HepG2 (cell line): ENCODE measurements around the gene SLC16A1. TPM values are rescaled to one million over a fixed set of nuclear protein-coding genes. Genes with fewer than 3 reads are reported as not detected.

ENCODE experiments used
- ATAC-seq: fragments of 200-7000 bp; cut with Tn5 transposase; 3 replicates; pipeline ENCODE4 v1.9.1; 2020; ENCODE audit warnings: mild to moderate bottlenecking, moderate library complexity
- BruUV-seq: library from RNA; stranded (reverse); fragments of 400-500 nt; replicated peaks from 2 replicates; lab custom pipeline; 2021; lab: Mats Ljungman, UMichigan
- CTCF ChIA-PET: fragments of 300-600 bp; formaldehyde crosslinking; extraction: SDS; loops from one replicate; lab custom pipeline; 2021; ENCODE audit warnings: low total read pairs, inconsistent platforms, low intra/inter-chr PET ratio; lab: Yijun Ruan, JAX
- POLR2A ChIA-PET: fragments of 350-600 bp; sonication (Branson Sonifier 250); formaldehyde crosslinking; loops from one replicate; lab custom pipeline; 2020; ENCODE audit warnings: antibody characterized with exemption, inconsistent platforms; lab: Yijun Ruan, JAX
- DNase-seq: peaks from one replicate; pipeline ENCODE4 v3.0.0-alpha.2; 2015; ENCODE audit warnings: low spot score
- FAIRE-seq: peaks from 3 replicates; lab custom pipeline; 2011; peaks lifted over from hg19 to GRCh38; lab: Jason Lieb, UNC
- H2AFZ ChIP-seq: one replicate; pipeline ENCODE4 v1.6.1; 2011; ENCODE audit warnings: low read length, inconsistent platforms
- H3K27ac ChIP-seq: fragments of 300-600 bp; 3 replicates; pipeline ENCODE4 v1.8.0; 2011; ENCODE audit warnings: mixed run types, mild to moderate bottlenecking, mixed read lengths, low read length, inconsistent platforms; ENCODE audit not compliant: insufficient read depth; ENCODE audit errors: extremely low read length
- H3K27me3 ChIP-seq, 2 experiments: fragments of 200-600 bp in 1 of 2; 2 replicates in 1 of 2; 3 replicates in 1 of 2; pipeline versions ENCODE4 v1.6.0 to v1.8.0; 2011; ENCODE audit warnings: low read length in 2 of 2, mild to moderate bottlenecking in 2 of 2, moderate library complexity in 2 of 2, inconsistent platforms in 1 of 2; ENCODE audit not compliant: insufficient read depth in 2 of 2, control insufficient read depth in 1 of 2
- H3K36me3 ChIP-seq, 2 experiments: fragments of 200-600 bp in 1 of 2; replicated peaks in 1 of 2; 2 replicates in 1 of 2; 3 replicates in 1 of 2; pipeline versions ENCODE4 v1.5.1 to v1.8.0; 2011; ENCODE audit warnings: low read length in 2 of 2, inconsistent platforms in 1 of 2; ENCODE audit not compliant: insufficient read depth in 2 of 2, control insufficient read depth in 1 of 2
- H3K4me1 ChIP-seq: 2 replicates; pipeline ENCODE4 v1.5.1; 2012; ENCODE audit warnings: low read length, inconsistent platforms; ENCODE audit not compliant: insufficient read depth
- H3K4me2 ChIP-seq: 2 replicates; pipeline ENCODE4 v1.6.0; 2011; ENCODE audit warnings: low read depth, low read length, inconsistent platforms
- H3K4me3 ChIP-seq, 3 experiments: fragments of 200-600 bp in 1 of 3; sonication (generic), shearing (Covaris generic) in 1 of 3; replicated peaks in 1 of 3; 2 replicates each; pipeline ENCODE4 v1.5.1; 2011 to 2016; ENCODE audit warnings: low read length in 3 of 3, inconsistent platforms in 2 of 3, low read depth in 2 of 3, mild to moderate bottlenecking in 2 of 3, control low read depth in 1 of 3, mixed read lengths in 1 of 3; ENCODE audit not compliant: insufficient read depth in 1 of 3
- H3K79me2 ChIP-seq: one replicate; pipeline ENCODE4 v1.6.1; 2011; ENCODE audit warnings: low read length, inconsistent platforms; ENCODE audit not compliant: insufficient read depth
- H3K9ac ChIP-seq: 2 replicates; pipeline ENCODE4 v1.6.0; 2011; ENCODE audit warnings: mild to moderate bottlenecking, low read depth, low read length, inconsistent platforms; ENCODE audit not compliant: insufficient read depth
- H3K9me3 ChIP-seq: 2 replicates; pipeline ENCODE4 v1.5.1; 2012; ENCODE audit warnings: mild to moderate bottlenecking, low read length
- H4K20me1 ChIP-seq: 2 replicates; pipeline ENCODE4 v1.6.0; 2011; ENCODE audit warnings: inconsistent platforms, mild to moderate bottlenecking, low read length, moderate library complexity; ENCODE audit not compliant: insufficient read depth
- CBX1 ChIP-seq: IDR thresholded peaks from one replicate; pipeline ENCODE4 v1.6.1; 2016; ENCODE audit warnings: antibody characterized with exemption, low read depth
- NFE2 ChIP-seq: sonication (generic); formaldehyde crosslinking; IDR thresholded peaks from 2 replicates; pipeline ENCODE4 v1.4.0; 2020; ENCODE audit warnings: missing genetic modification reagents
- RBM22 ChIP-seq: fragments of 200-400 bp; formaldehyde crosslinking; optimal IDR thresholded peaks from 2 replicates; pipeline ENCODE3; 2017; ENCODE audit warnings: mild to moderate bottlenecking, low read length, moderate library complexity
- RFX1 ChIP-seq: fragments of 450-650 bp; IDR thresholded peaks from 2 replicates; pipeline ENCODE4 v1.6.1; 2017
- ZFP1 ChIP-seq: IDR thresholded peaks from 2 replicates; pipeline ENCODE4 v1.6.1; 2016
- ZNF317 ChIP-seq: sonication (generic); formaldehyde crosslinking; IDR thresholded peaks from 2 replicates; pipeline ENCODE4 v1.5.0; 2020; ENCODE audit warnings: mild to moderate bottlenecking, missing genetic modification reagents
- WGBS: methylation state at CpG from one replicate; pipeline ENCODE4 v1.1.6; 2017; ENCODE audit warnings: low lambda C conversion rate; 5-methylcytosine and 5-hydroxymethylcytosine counted together
- in situ Hi-C: cut with HindIII; loops from 2 replicates; pipeline ENCODE4 v1.10.0; 2017; ENCODE audit warnings: low pct_unique_long_range_greater_than_20kb; ENCODE audit not compliant: extremely low pct_ligation_motif_present
- intact Hi-C: fragments of 100-400 bp; cut with micrococcal nuclease; formaldehyde crosslinking; loops from one replicate; pipeline ENCODE4 v1.10.0; 2022; ENCODE audit not compliant: unreplicated experiment
- polyA plus RNA-seq, 8 experiments: library from polyadenylated mRNA; depleted of rRNA in 3 of 8; stranded (reverse) in 7 of 8; unstranded in 1 of 8; fragments of >200 nt; fragmentation: Illumina TruSeq in 4 of 8; extraction: Trizol in 4 of 8; gene quantifications; 2 replicates each; pipeline versions ENCODE4 v1.2.1 to v1.2.3, GENCODE V29; 2011 to 2016; ENCODE audit warnings: low read depth in 4 of 8, missing spikeins in 1 of 8, mixed read lengths in 1 of 8; ENCODE audit not compliant: insufficient read depth in 1 of 8
- total RNA-seq, 5 experiments: library from RNA; depleted of rRNA; stranded (reverse); fragments of >200 nt; fragmentation: Illumina TruSeq; extraction: Trizol; gene quantifications; 2 replicates each; pipeline ENCODE4 v1.2.3, GENCODE V29; 2016; ENCODE audit warnings: low read depth in 1 of 5

Gene SLC16A1
- total and polyA plus RNA-seq, 2 of the 13 experiments (the other 11 are each of a cell fraction or from before 2014, with no cell fraction given) = 106 to 142 TPM

DNA sequence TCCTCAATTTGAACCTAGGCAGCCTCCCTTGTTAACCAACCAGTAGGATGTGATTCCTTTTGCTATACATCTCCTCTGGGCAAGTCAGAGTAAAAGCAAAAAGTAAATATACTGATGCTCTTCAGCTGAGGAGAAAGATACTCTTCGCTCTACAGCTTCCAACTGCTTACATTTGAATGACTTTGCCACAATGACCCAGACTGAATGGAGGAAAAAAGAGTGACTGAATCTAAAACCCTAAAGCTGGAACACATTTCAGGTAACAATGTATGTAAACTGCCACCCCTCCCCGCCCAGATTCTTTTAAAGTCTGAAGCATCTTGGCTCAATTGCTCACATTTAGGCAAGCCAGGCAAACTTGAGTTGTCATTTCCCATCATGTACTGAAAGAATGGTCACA, 46.1 kb downstream of the SLC16A1 start:
- H3K9me3 ChIP-seq = no peaks in the 10 kb centered on the region
- FAIRE-seq = no peak
- no peaks in the 10 kb centered on the region for H4K20me1 ChIP-seq
- peaks cover 2 to 31% of the 10 kb centered on the region in 2 experiments for H3K36me3 ChIP-seq
- POLR2A ChIA-PET = no interaction called here
- no peak for ATAC-seq
- no peak overlapping the region for H3K27ac ChIP-seq
- DNase-seq = no peak
- H2AFZ ChIP-seq = no peak overlapping the region
- no peak overlapping the region for H3K4me2 ChIP-seq
- BruUV-seq = no TSS peak
- intact Hi-C loops = no loop called here
- no peak overlapping the region for H3K4me3 ChIP-seq
- H3K79me2 ChIP-seq = no peaks in the 10 kb centered on the region
- no peak overlapping the region for H3K9ac ChIP-seq
- TF ChIP-seq RFX1 = no peak
- peak; percentile 45 for TF ChIP-seq RBM22
- no peak for TF ChIP-seq ZFP1 (CRISPR knock-in tag)
- no peak for TF ChIP-seq CBX1
- TF ChIP-seq, all 625 proteins: peak for 1
- H3K27me3 ChIP-seq = no peaks in the 10 kb centered on the region
- no peaks in the 10 kb centered on the region for H3K4me1 ChIP-seq
- CTCF ChIA-PET = no interaction called here
- in situ Hi-C loops = no loop called here
- whole genome bisulfite sequencing = 94% methylated on average over 2 of the region's 2 CpGs

DNA sequence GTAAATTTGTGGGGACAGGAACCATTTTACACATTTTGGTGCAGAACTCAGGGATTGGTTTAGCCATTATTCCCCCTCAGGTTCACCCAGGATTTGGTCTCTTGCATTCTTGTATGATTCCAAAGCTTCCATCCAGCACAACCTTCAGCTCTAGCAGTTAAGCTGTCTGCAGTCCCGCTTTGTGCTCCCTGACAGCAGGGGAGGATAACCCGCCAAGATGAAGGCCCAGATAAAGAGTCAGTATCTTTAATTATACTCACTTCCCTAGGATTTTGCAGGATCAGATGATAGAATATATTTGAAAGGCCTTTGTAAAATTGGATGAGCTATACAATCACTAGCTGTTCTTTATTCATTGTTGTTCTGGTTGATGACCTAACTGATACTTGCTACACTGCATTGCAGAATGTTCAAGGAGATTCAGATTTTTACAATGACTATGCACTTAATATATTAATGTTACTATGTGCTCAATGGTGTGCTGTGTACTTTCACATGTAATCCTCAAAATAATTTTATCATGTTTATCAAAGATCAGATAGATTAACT, 49.8 kb downstream of the SLC16A1 start:
- intact Hi-C loops = no loop called here
- H3K4me2 ChIP-seq = no peak overlapping the region
- 100% methylated on average over 2 of the region's 2 CpGs for WGBS
- no peak for ATAC-seq
- H3K4me3 ChIP-seq = no peak overlapping the region
- in situ Hi-C loops = no loop called here
- no peaks in the 10 kb centered on the region for H3K79me2 ChIP-seq
- H3K27me3 ChIP-seq = no peaks in the 10 kb centered on the region
- H2AFZ ChIP-seq = no peak overlapping the region
- POLR2A ChIA-PET = interaction anchor here (3.2 kb wide), 1 partner anchor 50 kb away, joined by 7 read pairs; the partner anchor contains the start of gene SLC16A1
- H3K4me1 ChIP-seq = peaks cover 5% of the 10 kb centered on the region
- H3K27ac ChIP-seq = no peak overlapping the region
- CTCF ChIA-PET = interaction anchor here (0.5 kb wide), 1 partner anchor 113 kb away, joined by 4 read pairs; no protein-coding TSS in a partner anchor
- H3K9ac ChIP-seq = no peak overlapping the region
- BruUV-seq = no TSS peak
- FAIRE-seq = no peak
- no peaks in the 10 kb centered on the region for H4K20me1 ChIP-seq
- no peaks in the 10 kb centered on the region for H3K9me3 ChIP-seq
- no peak for TF ChIP-seq NFE2 (CRISPR knock-in tag)
- peak; percentile 95 for TF ChIP-seq ZNF317 (CRISPR knock-in tag)
- TF ChIP-seq, all 625 proteins: peak for 1
- H3K36me3 ChIP-seq = no peaks in the 10 kb centered on the region; a peak in 2 of 5 replicates
- DNase-seq = no peak
